ENCODE data around the gene ATE1.

The ATE1 gene

GRCh38 chr10:121865554-121865953, 62.3 kb downstream of the ATE1 start:
- H3K27ac Mint-ChIP-seq = no peak overlapping the region
- H3K36me3 Mint-ChIP-seq = peaks cover 27% of the 10 kb centered on the region
- no peak overlapping the region for H3K4me3 Mint-ChIP-seq
- H3K9me3 Mint-ChIP-seq (ENCODE audit: low read depth) = no peaks in the 10 kb centered on the region
- H3K4me1 Mint-ChIP-seq (ENCODE audit: low read depth) = no peaks in the 10 kb centered on the region
- H3K27me3 Mint-ChIP-seq = no peaks in the 10 kb centered on the region

DNA sequence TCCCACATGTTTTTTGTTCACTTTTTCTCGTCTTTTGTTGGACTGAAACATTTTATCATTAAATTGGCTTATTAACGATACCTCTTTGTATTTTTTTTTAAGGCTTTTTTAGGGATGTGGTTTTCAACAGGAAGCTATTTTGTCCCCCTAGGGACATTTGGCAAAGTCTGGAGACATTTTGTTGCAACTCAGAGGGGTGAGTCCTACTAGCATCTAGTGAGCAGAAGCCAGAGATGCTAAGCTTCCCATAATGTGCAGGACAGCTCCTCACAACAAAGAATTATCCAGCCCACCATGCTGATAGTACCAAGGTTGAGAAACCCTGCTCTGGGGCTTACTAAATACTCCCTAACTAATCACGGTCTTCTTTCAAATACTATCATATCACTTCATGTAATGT, 63.2 kb downstream of the ATE1 start:
- H3K9me3 Mint-ChIP-seq (ENCODE audit: low read depth) = no peaks in the 10 kb centered on the region

DNA sequence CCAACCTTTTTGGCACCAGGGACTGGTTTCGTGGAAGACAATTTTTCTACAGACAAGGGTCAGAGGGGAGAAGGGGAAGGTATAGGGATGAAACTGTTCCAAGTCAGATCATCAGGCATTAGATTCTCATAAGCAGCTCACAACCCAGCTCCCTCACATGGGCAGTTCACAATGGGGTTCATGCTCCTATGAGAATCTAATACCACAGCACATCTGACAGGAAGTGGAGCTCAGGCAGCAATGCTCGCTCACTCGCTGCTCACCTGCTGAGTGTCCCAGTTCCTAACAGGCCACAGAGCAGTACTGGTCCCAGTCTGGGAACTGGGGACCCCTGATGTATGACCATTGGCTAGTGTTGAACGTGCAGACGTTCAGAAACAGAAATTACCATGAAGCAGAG, 63.7 kb downstream of the ATE1 start:
- H3K27ac Mint-ChIP-seq = no peak overlapping the region
- H3K27me3 Mint-ChIP-seq = no peaks in the 10 kb centered on the region
- peaks cover 27% of the 10 kb centered on the region for H3K36me3 Mint-ChIP-seq
- no peaks in the 10 kb centered on the region for H3K9me3 Mint-ChIP-seq (ENCODE audit: low read depth)
- no peaks in the 10 kb centered on the region for H3K4me1 Mint-ChIP-seq (ENCODE audit: low read depth)
- H3K4me3 Mint-ChIP-seq = no peak overlapping the region

More for the DNA sequence above, 63.2 kb downstream of the ATE1 start:
- H3K27ac Mint-ChIP-seq = no peak overlapping the region
- H3K4me3 Mint-ChIP-seq = no peak overlapping the region
- H3K4me1 Mint-ChIP-seq (ENCODE audit: low read depth) = no peaks in the 10 kb centered on the region
- no peaks in the 10 kb centered on the region for H3K27me3 Mint-ChIP-seq
- peaks cover 27% of the 10 kb centered on the region for H3K36me3 Mint-ChIP-seq

DNA sequence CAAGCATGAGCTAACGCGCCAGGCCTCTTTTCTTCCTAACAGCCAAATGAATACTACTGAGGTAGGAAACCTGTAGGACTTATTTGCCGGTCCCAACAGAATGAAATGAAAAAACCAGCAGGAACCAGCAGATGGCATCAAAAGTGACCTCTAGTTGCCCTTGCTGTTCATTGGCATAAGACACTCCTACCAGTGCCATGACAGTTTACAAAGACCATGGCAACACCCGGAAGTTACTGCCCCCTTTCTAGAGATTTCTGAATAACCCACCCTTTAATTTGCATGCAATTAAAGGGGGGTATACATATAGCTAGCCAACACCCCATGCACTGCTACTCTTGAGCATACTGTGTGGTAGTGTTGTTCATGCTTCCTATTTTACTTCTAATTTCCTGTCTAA, 65.2 kb downstream of the ATE1 start:
- no peaks in the 10 kb centered on the region for H3K27me3 Mint-ChIP-seq
- H3K4me3 Mint-ChIP-seq = no peak overlapping the region
- H3K27ac Mint-ChIP-seq = no peak overlapping the region
- H3K4me1 Mint-ChIP-seq (ENCODE audit: low read depth) = no peaks in the 10 kb centered on the region
- H3K9me3 Mint-ChIP-seq (ENCODE audit: low read depth) = no peaks in the 10 kb centered on the region
- peaks cover 32% of the 10 kb centered on the region for H3K36me3 Mint-ChIP-seq

DNA sequence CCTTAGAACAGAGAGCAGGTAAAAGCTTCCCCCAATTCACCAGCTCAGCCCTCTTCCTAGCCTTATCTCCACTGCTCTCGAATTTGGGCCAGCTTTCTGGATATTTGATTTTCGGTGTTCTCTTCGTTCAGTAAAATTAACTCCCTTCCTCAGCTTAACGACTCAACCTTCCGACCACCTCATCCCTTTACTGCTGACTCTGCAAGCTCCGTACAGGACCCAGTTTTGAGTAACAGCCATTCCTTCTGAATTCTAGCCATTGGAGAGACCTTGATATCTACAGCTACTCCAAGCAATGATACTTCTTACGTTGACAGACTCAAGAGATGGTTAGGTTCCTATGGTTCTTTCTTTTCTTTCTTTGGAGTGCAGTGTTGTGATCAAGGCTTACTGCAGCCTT, 65.8 kb downstream of the ATE1 start:
- no peaks in the 10 kb centered on the region for H3K4me1 Mint-ChIP-seq (ENCODE audit: low read depth)
- no peaks in the 10 kb centered on the region for H3K9me3 Mint-ChIP-seq (ENCODE audit: low read depth)
- H3K36me3 Mint-ChIP-seq = peaks cover 32% of the 10 kb centered on the region
- H3K4me3 Mint-ChIP-seq = no peak overlapping the region
- H3K27me3 Mint-ChIP-seq = no peaks in the 10 kb centered on the region
- H3K27ac Mint-ChIP-seq = no peak overlapping the region

- H3K36me3 Mint-ChIP-seq = peaks cover 35% of the 10 kb centered on the region
- no peaks in the 10 kb centered on the region for H3K9me3 Mint-ChIP-seq (ENCODE audit: low read depth)
- no peak overlapping the region for H3K4me3 Mint-ChIP-seq
Observed at GRCh38 chr10:121860810-121861209, 67.0 kb downstream of the ATE1 start.

DNA sequence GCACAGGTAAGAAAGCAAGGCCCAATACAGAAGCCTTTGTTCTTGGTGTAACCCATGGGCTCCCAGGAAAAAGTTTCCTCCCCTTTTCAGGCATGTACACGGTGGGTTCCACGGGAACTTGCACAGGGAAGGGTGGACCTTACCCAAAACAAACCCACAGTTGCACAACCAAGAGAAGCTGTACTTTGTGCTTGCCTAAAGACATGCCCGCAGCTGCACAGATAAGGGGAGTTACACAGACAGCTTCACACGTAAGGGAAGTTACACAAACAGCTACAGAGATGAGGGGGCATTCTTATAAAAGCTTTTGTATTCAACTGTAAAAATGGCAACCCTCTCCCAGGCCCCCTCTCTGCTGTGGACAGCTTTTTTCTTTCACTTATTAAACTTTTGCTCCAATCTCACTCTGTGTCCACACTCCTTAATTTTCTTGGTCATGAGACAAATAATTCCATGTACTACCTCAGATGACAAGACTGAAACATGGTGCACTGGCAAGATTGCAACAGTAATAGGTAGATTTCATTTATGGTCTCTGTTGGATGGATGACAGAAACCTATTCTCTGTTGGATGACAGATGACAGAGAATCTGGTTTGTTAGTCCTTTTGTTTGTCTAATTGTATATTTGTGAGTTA, 72.9 kb downstream of the ATE1 start:
- H3K4me1 Mint-ChIP-seq (ENCODE audit: low read depth) = no peaks in the 10 kb centered on the region
- no peak overlapping the region for H3K27ac Mint-ChIP-seq
- peaks cover 28% of the 10 kb centered on the region for H3K36me3 Mint-ChIP-seq
- H3K9me3 Mint-ChIP-seq (ENCODE audit: low read depth) = no peaks in the 10 kb centered on the region
- H3K27me3 Mint-ChIP-seq = no peaks in the 10 kb centered on the region
- H3K4me3 Mint-ChIP-seq = no peak overlapping the region

More at GRCh38 chr10:121860810-121861209, 67.0 kb downstream of the ATE1 start:
- H3K4me1 Mint-ChIP-seq (ENCODE audit: low read depth) = no peaks in the 10 kb centered on the region
- no peaks in the 10 kb centered on the region for H3K27me3 Mint-ChIP-seq
- H3K27ac Mint-ChIP-seq = no peak overlapping the region

DNA sequence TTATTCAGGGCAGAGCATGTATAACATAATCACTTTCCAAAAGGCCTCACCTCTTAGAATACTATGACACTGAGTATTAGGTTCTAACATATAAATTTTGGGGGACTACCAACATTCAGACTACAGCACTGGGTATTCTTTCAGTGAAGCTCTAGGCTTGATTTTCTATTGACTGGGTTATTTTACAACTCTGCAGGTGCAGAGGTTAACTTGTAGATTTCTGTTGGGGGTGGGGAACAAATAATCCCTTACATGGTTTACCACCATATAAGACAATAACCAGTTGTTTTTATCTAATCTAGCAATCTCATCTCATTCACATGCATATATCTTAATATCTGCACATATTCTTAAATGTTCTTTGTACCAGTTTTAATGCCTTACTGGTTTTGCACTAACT, 73.9 kb downstream of the ATE1 start:
- no peaks in the 10 kb centered on the region for H3K9me3 Mint-ChIP-seq (ENCODE audit: low read depth)
- no peak overlapping the region for H3K27ac Mint-ChIP-seq
- H3K36me3 Mint-ChIP-seq = peaks cover 35% of the 10 kb centered on the region
- no peaks in the 10 kb centered on the region for H3K27me3 Mint-ChIP-seq
- H3K4me1 Mint-ChIP-seq (ENCODE audit: low read depth) = no peaks in the 10 kb centered on the region
- H3K4me3 Mint-ChIP-seq = no peak overlapping the region

DNA sequence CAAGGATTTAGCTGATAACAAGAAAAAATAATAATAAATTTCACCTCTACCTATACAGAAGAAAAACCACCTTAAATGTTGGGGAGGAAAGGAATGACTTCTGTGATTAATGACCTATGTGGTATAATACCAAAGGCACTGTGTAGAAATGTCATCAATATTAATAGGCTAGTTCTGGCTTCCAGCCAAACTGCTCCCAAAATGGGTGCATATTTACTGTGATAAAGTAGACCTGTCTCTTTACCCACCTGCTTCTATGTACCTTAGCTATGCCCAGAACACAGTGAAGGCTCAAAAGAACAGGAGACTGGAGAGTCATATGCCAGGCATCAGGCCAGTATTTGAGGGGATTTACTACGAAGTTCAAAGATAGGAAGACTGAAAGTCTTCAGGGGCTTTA, 76.0 kb downstream of the ATE1 start:
- Mint-ChIP-seq H3K36me3 (peaks cover 23% of the 10 kb centered on the region), H3K9me3 (ENCODE audit: low read depth) (no peaks in the 10 kb centered on the region), H3K27ac (no peak overlapping the region), H3K4me1 (ENCODE audit: low read depth) (no peaks in the 10 kb centered on the region), H3K27me3 (no peaks in the 10 kb centered on the region), H3K4me3 (no peak overlapping the region)

DNA sequence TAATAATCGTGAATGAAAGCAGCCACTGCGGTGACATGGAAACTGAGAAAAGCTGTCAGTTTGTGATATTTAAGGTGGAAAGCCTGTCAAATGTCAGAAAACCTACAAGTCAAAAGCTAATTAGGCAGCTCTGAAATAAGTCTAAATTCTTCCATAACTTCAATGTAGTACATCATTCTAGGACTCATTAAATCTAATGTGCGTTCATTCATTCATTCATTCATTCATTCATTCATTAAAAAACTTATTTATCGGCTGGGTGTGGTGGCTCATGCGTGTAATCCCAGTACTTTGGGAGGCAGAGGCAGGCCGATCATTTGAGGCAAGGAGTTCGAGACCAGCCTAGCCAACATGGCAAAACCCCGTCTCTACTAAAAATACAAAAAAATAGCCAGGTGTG, 79.7 kb downstream of the ATE1 start:
- Mint-ChIP-seq H3K4me3 (no peak overlapping the region), H3K27ac (no peak overlapping the region), H3K9me3 (ENCODE audit: low read depth) (peaks cover 4% of the 10 kb centered on the region)

GRCh38 chr10:121846555-121846954, 81.3 kb downstream of the ATE1 start:
- Mint-ChIP-seq H3K4me3 (no peak overlapping the region), H3K27me3 (no peaks in the 10 kb centered on the region), H3K9me3 (ENCODE audit: low read depth) (peaks cover 4% of the 10 kb centered on the region), H3K4me1 (ENCODE audit: low read depth) (peaks cover 6% of the 10 kb centered on the region), H3K27ac (no peak overlapping the region), H3K36me3 (peaks cover 37% of the 10 kb centered on the region)

More for the DNA sequence above, 79.7 kb downstream of the ATE1 start:
- Mint-ChIP-seq H3K27me3 (no peaks in the 10 kb centered on the region), H3K36me3 (peaks cover 37% of the 10 kb centered on the region), H3K4me1 (ENCODE audit: low read depth) (peaks cover 3% of the 10 kb centered on the region)

- Mint-ChIP-seq H3K4me1 (ENCODE audit: low read depth) (peaks cover 6% of the 10 kb centered on the region), H3K27me3 (no peaks in the 10 kb centered on the region), H3K4me3 (no peak overlapping the region), H3K27ac (no peak overlapping the region), H3K9me3 (ENCODE audit: low read depth) (peaks cover 4% of the 10 kb centered on the region), H3K36me3 (peaks cover 37% of the 10 kb centered on the region)
Observed at GRCh38 chr10:121845044-121845784, 82.6 kb downstream of the ATE1 start.

DNA sequence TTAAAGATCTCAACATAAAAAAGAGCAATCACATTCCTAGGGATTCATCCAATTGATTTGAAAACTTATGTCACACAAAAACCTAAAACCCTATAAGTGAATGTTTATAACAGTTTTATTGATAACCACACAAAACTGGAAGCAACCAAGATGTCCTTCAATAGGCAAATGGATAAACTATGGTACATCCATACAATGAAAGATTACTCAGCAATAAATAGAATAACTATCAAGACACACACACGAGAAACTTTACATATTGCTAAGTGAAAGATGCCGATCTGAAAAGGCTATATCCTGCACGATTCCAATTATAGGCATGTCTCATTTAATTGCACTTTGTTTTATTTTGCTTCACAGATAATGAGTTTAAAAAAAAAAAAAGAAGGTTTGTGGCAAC, 83.3 kb downstream of the ATE1 start:
- Mint-ChIP-seq H3K9me3 (ENCODE audit: low read depth) (peaks cover 4% of the 10 kb centered on the region), H3K4me1 (ENCODE audit: low read depth) (peaks cover 6% of the 10 kb centered on the region), H3K27ac (no peak overlapping the region), H3K27me3 (no peaks in the 10 kb centered on the region), H3K36me3 (peaks cover 30% of the 10 kb centered on the region), H3K4me3 (no peak overlapping the region)

DNA sequence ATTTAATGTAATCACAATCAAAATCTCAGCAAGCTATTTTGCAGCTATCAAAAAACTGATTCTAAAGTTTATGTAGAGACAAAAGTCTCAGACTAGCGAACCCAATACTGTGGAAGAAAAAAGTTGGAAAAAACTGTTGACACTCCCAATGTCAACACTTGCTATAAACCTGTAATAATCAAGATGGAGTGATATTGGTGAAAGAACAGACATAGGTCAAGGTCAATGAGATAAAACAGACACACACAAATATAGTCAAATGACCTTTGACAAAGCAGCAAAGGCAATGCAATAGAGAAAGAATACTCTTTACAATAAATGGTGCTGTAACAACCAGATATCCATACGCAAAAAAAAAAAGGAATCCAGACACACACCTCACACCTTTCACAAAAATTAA, 84.5 kb downstream of the ATE1 start:
- no peaks in the 10 kb centered on the region for H3K27me3 Mint-ChIP-seq
- H3K4me3 Mint-ChIP-seq = no peak overlapping the region
- no peak overlapping the region for H3K27ac Mint-ChIP-seq
- peaks cover 9% of the 10 kb centered on the region for H3K4me1 Mint-ChIP-seq (ENCODE audit: low read depth)
- H3K36me3 Mint-ChIP-seq = peaks cover 27% of the 10 kb centered on the region
- peaks cover 4% of the 10 kb centered on the region for H3K9me3 Mint-ChIP-seq (ENCODE audit: low read depth)

DNA sequence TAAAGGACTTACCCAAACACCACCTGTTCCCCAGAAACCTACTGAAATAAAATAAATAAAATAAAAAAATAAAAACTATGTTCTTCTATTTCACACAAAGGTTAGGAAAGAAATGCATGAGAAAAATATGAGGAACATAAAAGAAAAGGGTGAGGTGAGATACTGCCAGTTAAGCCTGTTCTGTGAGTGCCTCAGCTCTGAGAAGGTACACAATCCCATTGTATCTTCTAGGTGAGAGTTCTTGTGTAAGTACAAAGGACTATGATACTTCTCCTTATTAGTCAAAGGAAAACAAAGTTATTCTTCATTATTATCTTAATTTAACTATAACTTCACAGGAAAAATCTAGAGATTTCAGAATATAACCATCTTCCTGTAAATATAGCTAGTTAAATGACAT, 86.0 kb downstream of the ATE1 start:
- H3K27me3 Mint-ChIP-seq = no peaks in the 10 kb centered on the region
- peaks cover 9% of the 10 kb centered on the region for H3K4me1 Mint-ChIP-seq (ENCODE audit: low read depth)
- peaks cover 4% of the 10 kb centered on the region for H3K9me3 Mint-ChIP-seq (ENCODE audit: low read depth)
- no peak overlapping the region for H3K27ac Mint-ChIP-seq
- H3K4me3 Mint-ChIP-seq = no peak overlapping the region
- H3K36me3 Mint-ChIP-seq = peaks cover 33% of the 10 kb centered on the region

DNA sequence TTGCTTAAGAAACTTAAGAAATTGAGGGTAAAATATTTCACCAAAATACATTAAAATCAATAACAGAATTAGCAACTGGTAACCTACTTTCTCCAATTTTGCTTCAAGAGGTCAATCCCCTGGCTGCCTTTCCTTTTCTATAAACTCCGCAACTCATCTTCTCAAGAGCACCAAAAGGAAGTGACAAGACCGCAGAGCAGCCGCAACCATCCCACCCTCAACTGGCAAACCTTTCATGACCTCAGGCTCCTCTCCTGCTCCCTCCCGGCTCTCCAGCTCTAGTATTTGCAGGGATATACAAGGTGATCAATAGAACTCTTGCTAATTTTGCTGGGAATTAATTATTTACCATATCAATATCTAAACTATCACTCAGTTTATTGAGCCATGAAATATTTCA, 88.9 kb downstream of the ATE1 start:
- Mint-ChIP-seq H3K36me3 (peaks cover 22% of the 10 kb centered on the region), H3K4me3 (no peak overlapping the region), H3K27me3 (no peaks in the 10 kb centered on the region), H3K27ac (no peak overlapping the region), H3K9me3 (ENCODE audit: low read depth) (no peaks in the 10 kb centered on the region), H3K4me1 (ENCODE audit: low read depth) (peaks cover 9% of the 10 kb centered on the region)
